K562 (cell line): Measurements from ENCODE around the gene KRT71. TPM values are rescaled to one million over a fixed set of nuclear protein-coding genes. Genes with fewer than 3 reads are reported as not detected.

Experiments used
- ATAC-seq: fragments of 200-7000 bp; cut with Tn5 transposase; 3 replicates; pipeline ENCODE4 v1.9.1; 2020; ENCODE audit warnings: moderate library complexity
- BruUV-seq: library from RNA; stranded (reverse); fragments of 400-500 nt; replicated peaks from 2 replicates; lab custom pipeline; 2021; lab: Mats Ljungman, UMichigan
- CTCF ChIA-PET: fragments of 300-600 bp; formaldehyde crosslinking; extraction: SDS; loops from one replicate; lab custom pipeline; 2021; ENCODE audit warnings: low intra/inter-chr PET ratio; lab: Yijun Ruan, JAX
- POLR2A ChIA-PET: fragments of 300-600, 350-650 bp; sonication (Branson Sonifier 250); formaldehyde crosslinking; extraction: SDS; loops from one replicate; lab custom pipeline; 2021; ENCODE audit warnings: antibody characterized with exemption, inconsistent platforms; lab: Yijun Ruan, JAX
- DNase-seq, 4 experiments: peaks; one replicate each; pipeline versions ENCODE4 v3.0.0 to v3.0.0-alpha.2; 2011 to 2018; ENCODE audit warnings: low spot score in 3 of 4, mixed read lengths in 3 of 4; ENCODE audit errors: extremely low read depth in 1 of 4
- FAIRE-seq: peaks from 2 replicates; lab custom pipeline; 2011; peaks lifted over from hg19 to GRCh38; lab: Jason Lieb, UNC
- H2AFZ ChIP-seq: 2 replicates; pipeline ENCODE4 v1.6.0; 2011; ENCODE audit warnings: low read depth, low read length, control low read depth, inconsistent platforms
- H3K27ac ChIP-seq: fragments of 200-600 bp; 3 replicates; pipeline ENCODE4 v1.8.0; 2011; ENCODE audit warnings: low read depth, mild to moderate bottlenecking, control low read depth, inconsistent platforms, low read length, moderate library complexity, mixed read lengths; ENCODE audit errors: extremely low read depth
- H3K27me3 ChIP-seq, 2 experiments: fragments of 300-600 bp in 1 of 2; 2 replicates in 1 of 2; 3 replicates in 1 of 2; pipeline versions ENCODE4 v1.6.0 to v1.8.0; 2011; ENCODE audit warnings: inconsistent platforms in 2 of 2, low read length in 2 of 2, mild to moderate bottlenecking in 1 of 2, mixed read lengths in 1 of 2, moderate library complexity in 1 of 2; ENCODE audit not compliant: control insufficient read depth in 2 of 2, insufficient read depth in 2 of 2
- H3K36me3 ChIP-seq: fragments of 300-600 bp; 3 replicates; pipeline ENCODE4 v1.8.0; 2011; ENCODE audit warnings: mild to moderate bottlenecking, low read length, inconsistent platforms; ENCODE audit not compliant: control insufficient read depth, insufficient read depth
- H3K4me1 ChIP-seq, 2 experiments: fragments of 200-600 bp in 1 of 2; replicated peaks in 1 of 2; 2 replicates in 1 of 2; 3 replicates in 1 of 2; pipeline versions ENCODE4 v1.5.1 to v1.8.0; 2011; ENCODE audit warnings: inconsistent platforms in 2 of 2, low read length in 2 of 2, mild to moderate bottlenecking in 1 of 2, mixed read lengths in 1 of 2, moderate library complexity in 1 of 2; ENCODE audit not compliant: control insufficient read depth in 2 of 2, insufficient read depth in 2 of 2
- H3K4me2 ChIP-seq: 2 replicates; pipeline ENCODE4 v1.6.1; 2011; ENCODE audit warnings: low read length, control low read depth, inconsistent platforms, mixed read lengths; ENCODE audit not compliant: insufficient read depth
- H3K4me3 ChIP-seq: fragments of 200-600 bp; sonication (generic), shearing (Covaris generic); 2 replicates; pipeline ENCODE4 v1.5.1; 2016; ENCODE audit warnings: control low read depth, inconsistent platforms
- H3K79me2 ChIP-seq: fragments of 200-600 bp; 3 replicates; pipeline ENCODE4 v1.8.0; 2011; ENCODE audit warnings: low read length, inconsistent platforms; ENCODE audit not compliant: control insufficient read depth, insufficient read depth
- H3K9ac ChIP-seq, 2 experiments: 2 replicates each; pipeline versions ENCODE4 v1.6.0 to v1.6.1; 2011; ENCODE audit warnings: low read depth in 2 of 2, low read length in 2 of 2, control low read depth in 1 of 2, inconsistent platforms in 1 of 2, mild to moderate bottlenecking in 1 of 2, mixed read lengths in 1 of 2; ENCODE audit not compliant: insufficient read depth in 1 of 2
- H3K9me1 ChIP-seq: one replicate; pipeline ENCODE4 v1.6.0; 2011; ENCODE audit warnings: inconsistent platforms, mild to moderate bottlenecking, low read length, moderate library complexity; ENCODE audit not compliant: control insufficient read depth, insufficient read depth
- H3K9me3 ChIP-seq: replicated peaks from 2 replicates; pipeline ENCODE4 v1.5.1; 2011; ENCODE audit warnings: low read depth, low read length, inconsistent platforms; ENCODE audit not compliant: control insufficient read depth, insufficient read depth
- H4K20me1 ChIP-seq: replicated peaks from 2 replicates; pipeline ENCODE4 v1.6.1; 2011; ENCODE audit warnings: low read length, inconsistent platforms, mixed read lengths; ENCODE audit not compliant: control insufficient read depth, insufficient read depth
- ADNP ChIP-seq: fragments of 200-800 bp; sonication (Bioruptor generic); IDR thresholded peaks from 2 replicates; pipeline ENCODE4 v1.6.1; 2016; ENCODE audit warnings: missing genetic modification characterization, missing compliant biosample characterization
- BHLHE40 ChIP-seq: IDR thresholded peaks from 2 replicates; pipeline ENCODE4 v1.6.1; 2011; ENCODE audit warnings: low read length, improper control_type of control experiment
- DLX4 ChIP-seq: fragments of 250-450 bp; sonication (Bioruptor Pico); IDR thresholded peaks from 2 replicates; pipeline ENCODE4 v1.6.1; 2021; ENCODE audit warnings: mild to moderate bottlenecking
- HMG20B ChIP-seq: fragments of 250-450 bp; sonication (Bioruptor Pico); IDR thresholded peaks from 2 replicates; pipeline ENCODE4 v1.5.0; 2021; ENCODE audit warnings: mild to moderate bottlenecking
- HMGN3 ChIP-seq: IDR thresholded peaks from 2 replicates; pipeline ENCODE4 v1.6.1; 2011; ENCODE audit warnings: borderline replicate concordance, low read depth, mild to moderate bottlenecking, mixed read lengths, low read length; ENCODE audit not compliant: insufficient read length; ENCODE audit errors: extremely low read depth
- MED1 ChIP-seq: sonication (generic); formaldehyde crosslinking; IDR thresholded peaks from 2 replicates; pipeline ENCODE4 v1.8.1; 2023; ENCODE audit warnings: missing genetic modification reagents, borderline replicate concordance
- PREB ChIP-seq: sonication (generic); formaldehyde crosslinking; IDR thresholded peaks from 2 replicates; pipeline ENCODE4 v1.8.1; 2023; ENCODE audit warnings: mild to moderate bottlenecking, missing genetic modification reagents
- PRMT5 ChIP-seq: sonication (generic); formaldehyde crosslinking; IDR thresholded peaks from 2 replicates; pipeline ENCODE4 v1.5.0; 2020; ENCODE audit warnings: missing genetic modification reagents
- SREBF1 ChIP-seq: fragments of 150-350 bp; IDR thresholded peaks from 2 replicates; pipeline ENCODE4 v1.6.1; 2014; ENCODE audit warnings: antibody characterized with exemption, low read depth, low read length, borderline replicate concordance
- ZNF398 ChIP-seq: fragments of 250-450 bp; sonication (Bioruptor Pico); IDR thresholded peaks from 2 replicates; pipeline ENCODE4 v1.8.0; 2021; ENCODE audit warnings: moderate library complexity, mild to moderate bottlenecking, inconsistent platforms
- ZNF644 ChIP-seq: fragments of 200-800 bp; sonication (Bioruptor generic); IDR thresholded peaks from 2 replicates; pipeline ENCODE4 v1.6.1; 2016; ENCODE audit warnings: low read depth, missing genetic modification characterization, missing compliant biosample characterization
- ZNF76 ChIP-seq: fragments of 250-450 bp; sonication (Bioruptor Pico); IDR thresholded peaks from 2 replicates; pipeline ENCODE4 v1.4.0; 2020; ENCODE audit warnings: mild to moderate bottlenecking, moderate library complexity, borderline replicate concordance
- WGBS: fragments of 100-300 bp; shearing (Covaris generic); methylation state at CpG from one replicate; pipeline ENCODE4 v1.1.6; 2016; ENCODE audit warnings: low coverage, mixed read lengths; ENCODE audit not compliant: insufficient coverage; ENCODE audit errors: missing lambda C conversion rate; 5-methylcytosine and 5-hydroxymethylcytosine counted together
- in situ Hi-C: fragments of 300-500 bp; cut with MboI; formaldehyde crosslinking; loops from 4 replicates; pipeline ENCODE4 v1.15.0; 2018; ENCODE audit warnings: inconsistent platforms, mixed read lengths
- intact Hi-C: fragments of 100-400 bp; cut with micrococcal nuclease; formaldehyde crosslinking; loops from 2 replicates; pipeline ENCODE4 v1.14.2; 2022
- polyA plus RNA-seq, 8 experiments: library from polyadenylated mRNA; depleted of rRNA in 4 of 8; stranded (reverse) in 5 of 8; unstranded in 3 of 8; fragments of >200 nt; fragmentation: Nextera tagmentation in 2 of 8; fragmentation: Illumina TruSeq in 1 of 8; extraction: Ambion mirVana in 2 of 8; extraction: Trizol in 1 of 8; gene quantifications; 2 replicates each; pipeline versions ENCODE4 v1.2.1 to v1.2.3, GENCODE V29; 2011 to 2014; ENCODE audit warnings: inconsistent platforms in 1 of 8, missing spikeins in 1 of 8
- total RNA-seq, 7 experiments: library from RNA; depleted of rRNA in 6 of 7; stranded (reverse); fragments of >200 nt in 6 of 7; fragmentation: Illumina TruSeq in 2 of 7; extraction: Trizol in 2 of 7; gene quantifications; 2 replicates each; pipeline versions ENCODE4 v1.2.1 to v1.2.3, GENCODE V29; 2011 to 2021; ENCODE audit warnings: low replicate concordance in 1 of 7
- TF ChIP-seq, protein P1 (sequence below), 2 experiments: fragments of 450-650 bp; IDR thresholded peaks; 2 replicates each; pipeline ENCODE4 v1.6.1; 2016

The KRT71 gene
- total and polyA plus RNA-seq, 9 of the 15 experiments (the other 6 are each of a cell fraction or from before 2014, with no cell fraction given), result not detected

GRCh38 chr12:52564582-52564981 is 11.6 kb upstream of the KRT71 start:
- Histone ChIP-seq H3K9me1 (peaks cover 3% of the 10 kb centered on the region), H3K79me2 (no peaks in the 10 kb centered on the region), H3K9me3 (no peaks in the 10 kb centered on the region), H3K4me2 (no peak overlapping the region), H3K9ac (no peak overlapping the region), H4K20me1 (peaks cover 8% of the 10 kb centered on the region; the same call in 1 of the 2 replicates), H3K4me3 (no peak overlapping the region), H3K4me1 (peaks cover 0 to 4% of the 10 kb centered on the region in 2 experiments; a peak in 2 of 5 replicates), H3K36me3 (no peaks in the 10 kb centered on the region), H3K27me3 (peaks cover 10 to 44% of the 10 kb centered on the region in 2 experiments; a peak in 4 of 5 replicates), H3K27ac (no peak overlapping the region)
- DNase-seq, result no peak
- ATAC-seq, result no peak
- POLR2A ChIA-PET, result no interaction called here
- intact Hi-C loops (no loop called here), in situ Hi-C loops (no loop called here)
- CTCF ChIA-PET, result no interaction called here
- no TSS peak for BruUV-seq
- WGBS, result 5% methylated on average over 1 of the region's 1 CpG
- no peak for TF ChIP-seq HMGN3
- TF ChIP-seq ZNF644 (tag), result no peak
- no peak for TF ChIP-seq PREB (CRISPR knock-in tag)
- no peak for TF ChIP-seq ZNF398 (CRISPR knock-in tag)
- no peak for TF ChIP-seq BHLHE40
- no peak for TF ChIP-seq ADNP
- TF ChIP-seq PRMT5 (CRISPR knock-in tag), result no peak
- no peak for TF ChIP-seq ZNF76 (CRISPR knock-in tag)
- TF ChIP-seq MED1, result no peak
- no peak for TF ChIP-seq SREBF1
- no peak for TF ChIP-seq HMG20B
- TF ChIP-seq, protein P1, sequence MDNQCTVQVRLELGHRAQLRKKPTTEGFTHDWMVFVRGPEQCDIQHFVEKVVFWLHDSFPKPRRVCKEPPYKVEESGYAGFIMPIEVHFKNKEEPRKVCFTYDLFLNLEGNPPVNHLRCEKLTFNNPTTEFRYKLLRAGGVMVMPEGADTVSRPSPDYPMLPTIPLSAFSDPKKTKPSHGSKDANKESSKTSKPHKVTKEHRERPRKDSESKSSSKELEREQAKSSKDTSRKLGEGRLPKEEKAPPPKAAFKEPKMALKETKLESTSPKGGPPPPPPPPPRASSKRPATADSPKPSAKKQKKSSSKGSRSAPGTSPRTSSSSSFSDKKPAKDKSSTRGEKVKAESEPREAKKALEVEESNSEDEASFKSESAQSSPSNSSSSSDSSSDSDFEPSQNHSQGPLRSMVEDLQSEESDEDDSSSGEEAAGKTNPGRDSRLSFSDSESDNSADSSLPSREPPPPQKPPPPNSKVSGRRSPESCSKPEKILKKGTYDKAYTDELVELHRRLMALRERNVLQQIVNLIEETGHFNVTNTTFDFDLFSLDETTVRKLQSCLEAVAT (IDR thresholded peaks at IDR 0.05), result no peak
- no peak for TF ChIP-seq DLX4
- TF ChIP-seq, all 486 proteins: peak for 0
- no peak for FAIRE-seq
- H2AFZ ChIP-seq, result no peak overlapping the region
